DMS79 treated with DMSO at 0.1 percent for 48 hours (cell line): ENCODE results near the gene CR2.
"Not testable (repeated sequence)": the region's sequence is repeated elsewhere in the genome, so short reads cannot be mapped to it uniquely, and the experiment has no call there.

Experiments used
- DNase-seq: peaks from one replicate; lab custom pipeline; 2025; lab: John Stamatoyannopoulos, UW

CR2 gene

DNA sequence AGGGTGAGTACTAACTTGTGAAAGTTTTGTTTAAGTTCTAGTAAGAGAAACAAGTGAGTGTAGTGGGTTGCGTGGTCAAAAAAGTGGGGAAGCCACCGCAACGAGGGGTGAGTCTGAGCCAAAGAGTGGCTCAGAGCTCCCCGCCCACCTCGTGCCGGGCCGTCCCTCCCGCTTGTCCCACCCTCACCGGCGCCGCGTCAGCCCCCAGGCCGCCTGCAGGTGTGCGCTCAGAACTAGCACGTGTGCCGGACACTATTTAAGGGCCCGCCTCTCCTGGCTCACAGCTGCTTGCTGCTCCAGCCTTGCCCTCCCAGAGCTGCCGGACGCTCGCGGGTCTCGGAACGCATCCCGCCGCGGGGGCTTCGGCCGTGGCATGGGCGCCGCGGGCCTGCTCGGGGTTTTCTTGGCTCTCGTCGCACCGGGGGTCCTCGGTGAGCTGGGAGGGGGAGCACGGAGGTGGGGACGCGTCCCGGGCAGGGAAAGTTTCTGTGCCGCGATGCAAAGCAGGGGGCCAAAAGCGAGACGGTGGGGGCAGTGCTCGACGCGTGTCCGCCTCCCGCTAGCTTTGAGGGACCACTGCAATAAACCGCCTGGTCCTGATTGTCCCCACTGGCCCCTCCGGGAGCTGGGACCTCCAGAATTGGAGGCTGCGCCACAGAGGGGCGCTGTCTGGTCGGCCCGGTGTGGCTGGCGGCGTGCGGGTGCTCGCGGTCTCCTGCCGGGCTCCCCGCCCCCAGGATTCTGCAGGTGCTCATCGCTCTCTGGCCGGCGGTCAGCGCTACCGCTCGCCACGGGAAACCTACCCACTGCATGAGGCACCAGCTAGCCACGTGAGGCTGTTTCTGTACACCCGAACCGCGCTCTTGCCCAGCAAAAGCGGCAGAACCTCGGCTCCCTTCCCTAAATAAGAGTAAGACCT, at the start of gene CR2:
Gene CR2 (plus strand): TSS at position 283 of the 919 bp plus-strand sequence. CDS start 91 bp downstream, at position 374.
- DNase-seq: peak; percentile 4

DNA sequence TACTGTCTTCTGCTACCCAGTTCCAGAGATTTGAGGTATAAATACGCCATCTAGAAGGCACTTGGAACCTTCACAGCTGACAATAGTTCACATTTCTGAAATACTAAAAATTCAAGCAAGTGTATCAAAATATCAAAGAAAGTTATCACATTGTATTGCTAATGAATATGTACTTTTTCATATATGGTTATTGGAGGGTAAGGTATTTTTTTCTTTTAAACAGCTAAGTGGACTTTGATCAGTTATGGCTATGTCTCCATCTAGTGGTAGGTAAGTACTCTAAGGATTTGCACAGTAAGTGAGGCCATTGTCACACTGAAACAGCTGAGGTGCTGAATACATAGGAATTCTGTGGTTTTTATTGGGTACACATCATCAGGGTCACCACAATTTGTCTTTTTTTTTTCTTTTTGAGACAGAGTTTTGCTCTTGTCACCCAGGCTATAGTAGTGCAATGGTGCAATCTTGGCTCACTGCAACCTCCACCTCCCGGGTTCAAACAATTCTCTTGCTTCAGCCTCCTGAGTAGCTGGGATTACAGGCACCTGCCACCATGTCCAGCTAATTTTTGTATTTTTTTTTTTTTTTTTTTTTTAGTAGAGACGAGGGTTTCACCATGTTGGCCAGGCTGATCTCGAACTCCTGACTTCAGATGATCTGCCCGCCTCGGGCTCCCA, 49.1 kb upstream of the CR2 start:
- peak; percentile 56 for DNase-seq

DNA sequence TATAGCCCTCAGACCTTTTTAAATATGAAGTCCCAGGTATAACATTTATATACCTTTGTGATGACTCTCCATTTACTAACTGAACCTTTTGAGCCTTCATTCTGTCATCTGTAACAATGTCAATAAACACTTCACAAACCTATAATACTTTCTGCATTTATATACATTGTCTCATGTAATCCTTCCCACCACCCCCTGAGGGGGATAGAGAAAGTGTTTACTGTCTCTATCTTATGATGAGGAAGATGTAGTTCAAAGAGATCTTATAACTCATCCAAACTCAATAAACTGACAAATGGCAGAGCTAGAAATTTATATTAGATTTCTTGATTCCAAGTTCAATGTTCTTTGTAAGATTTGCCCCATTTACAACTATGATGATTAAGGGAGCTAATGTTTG, 48.3 kb upstream of the CR2 start:
- no peak for DNase-seq

DNA sequence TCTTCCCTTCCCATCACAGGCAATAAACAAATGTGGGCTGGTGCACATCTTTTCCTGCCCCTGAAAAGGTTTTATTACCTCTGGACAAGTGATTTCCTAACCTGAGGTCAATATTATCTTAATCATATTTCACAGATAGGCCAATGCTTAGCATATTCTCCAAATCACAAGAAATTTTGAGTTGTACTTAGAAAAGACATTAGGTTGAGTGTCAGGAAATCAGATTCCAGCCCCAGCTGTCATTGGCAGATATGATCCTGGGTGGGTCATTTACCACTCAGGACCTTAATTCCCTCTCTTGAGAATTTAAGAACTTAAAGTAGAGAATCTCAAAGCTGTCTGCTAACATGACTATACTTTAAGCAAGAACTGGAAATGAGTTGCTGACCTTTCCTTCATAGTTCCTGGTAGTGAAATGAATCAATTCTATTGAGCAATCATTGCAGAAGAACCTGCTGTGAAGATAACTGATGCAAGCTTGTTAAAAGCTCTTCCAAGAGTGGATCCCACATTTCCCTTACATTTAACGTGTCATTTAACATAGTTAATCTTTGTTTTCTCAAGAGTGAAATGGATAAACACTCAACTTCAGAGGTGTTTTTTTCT, 46.4 kb upstream of the CR2 start:
- DNase-seq: no peak

DNA sequence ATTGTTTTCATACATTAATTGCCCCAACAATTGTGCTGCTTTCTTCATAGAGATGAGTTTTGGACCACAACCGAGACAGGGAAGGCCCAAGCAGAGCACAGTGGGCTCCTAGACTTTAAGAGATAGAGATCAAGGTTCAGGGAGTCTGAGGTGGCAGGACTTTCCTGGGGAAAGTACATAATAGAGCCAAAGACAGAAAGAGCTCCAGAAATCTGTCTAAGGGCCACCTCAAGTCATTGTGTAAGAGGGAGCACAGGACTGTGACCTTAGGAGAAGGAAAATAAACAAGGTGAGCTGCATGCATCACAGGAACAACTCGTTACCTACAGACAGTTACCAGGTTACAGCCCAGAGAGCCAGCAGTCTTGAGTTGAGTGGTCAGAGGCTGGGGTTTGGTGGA, 41.3 kb upstream of the CR2 start:
- DNase-seq: no peak

DNA sequence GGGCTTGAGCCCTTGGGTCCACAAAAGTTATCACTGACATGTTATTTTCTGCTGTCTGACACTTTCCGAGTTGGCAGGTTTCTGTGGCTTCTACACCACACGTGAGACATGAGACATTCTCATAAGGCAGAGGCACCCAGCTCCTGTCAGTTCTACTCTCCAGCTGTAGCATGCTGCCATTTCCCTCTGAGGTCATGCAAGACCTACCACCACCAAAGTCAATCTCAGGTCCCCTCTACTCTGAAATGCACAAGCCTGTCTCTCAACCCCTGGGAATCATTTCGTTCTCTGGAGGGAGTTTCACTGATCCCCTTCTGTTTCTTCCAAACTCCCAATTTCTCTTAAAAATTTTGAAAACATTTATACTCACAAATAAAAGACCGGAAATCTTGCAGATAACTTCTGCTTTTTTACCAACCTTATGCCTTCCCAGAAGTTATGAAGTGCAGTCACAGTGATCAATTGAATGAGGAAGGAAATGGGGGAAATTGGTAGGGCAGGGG, 39.5 kb upstream of the CR2 start:
- DNase-seq: no peak

DNA sequence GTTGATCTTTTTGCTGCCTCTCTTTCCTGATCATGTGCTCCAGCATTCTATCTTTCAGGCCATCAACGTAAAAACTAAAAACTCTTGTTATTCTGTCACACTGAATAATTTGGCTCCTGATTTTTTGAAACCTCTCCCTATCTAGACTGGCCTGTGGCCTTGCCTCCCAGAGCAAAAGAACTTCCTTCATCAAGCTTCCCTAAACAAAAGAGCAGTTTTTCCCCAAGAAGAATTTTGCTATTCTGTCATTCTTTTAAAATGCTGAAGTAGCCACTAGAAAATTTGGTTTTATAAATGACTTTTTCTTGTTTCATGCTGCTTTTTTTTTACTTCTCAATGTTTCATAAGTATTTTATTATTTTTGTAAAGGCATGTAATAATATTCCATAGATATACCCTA, 37.1 kb upstream of the CR2 start:
- DNase-seq: no peak

DNA sequence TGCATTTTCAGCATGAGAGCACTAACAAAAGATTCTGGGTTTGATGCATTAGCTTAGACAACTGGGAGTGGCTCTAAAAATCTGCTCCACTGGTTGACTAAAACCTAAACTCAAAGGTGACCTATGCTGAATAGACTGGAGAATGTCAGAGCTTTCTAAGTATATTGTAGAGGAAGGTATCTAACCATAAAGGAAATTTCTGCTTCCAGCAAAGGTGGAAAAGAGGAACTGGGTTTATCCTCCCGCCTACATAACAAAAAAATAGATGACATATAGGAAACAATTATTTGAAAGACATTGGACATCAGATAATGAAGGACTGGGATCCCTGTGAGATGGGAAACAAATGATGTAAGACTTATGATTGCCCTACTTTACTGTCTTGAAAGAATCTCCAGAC, 35.8 kb upstream of the CR2 start:
- no peak for DNase-seq

DNA sequence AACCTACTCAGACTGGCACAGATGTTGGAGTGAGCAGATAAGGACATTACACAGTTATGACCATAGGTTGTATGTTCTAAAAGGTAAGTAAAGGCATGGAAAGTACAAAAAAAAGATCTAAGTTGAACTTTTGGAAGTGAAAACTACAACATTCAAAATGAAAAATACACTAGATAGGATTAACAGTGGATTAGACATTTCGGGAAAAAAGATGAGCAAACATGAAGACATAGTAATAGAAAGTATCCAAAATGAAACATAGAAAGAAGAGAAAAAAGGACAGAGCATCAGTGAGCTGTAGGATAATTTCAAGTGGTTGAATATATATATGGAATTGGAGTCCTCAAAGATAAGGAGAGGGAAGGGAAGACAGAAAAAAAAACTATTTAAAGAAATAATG, 34.0 kb upstream of the CR2 start:
- DNase-seq: no peak

DNA sequence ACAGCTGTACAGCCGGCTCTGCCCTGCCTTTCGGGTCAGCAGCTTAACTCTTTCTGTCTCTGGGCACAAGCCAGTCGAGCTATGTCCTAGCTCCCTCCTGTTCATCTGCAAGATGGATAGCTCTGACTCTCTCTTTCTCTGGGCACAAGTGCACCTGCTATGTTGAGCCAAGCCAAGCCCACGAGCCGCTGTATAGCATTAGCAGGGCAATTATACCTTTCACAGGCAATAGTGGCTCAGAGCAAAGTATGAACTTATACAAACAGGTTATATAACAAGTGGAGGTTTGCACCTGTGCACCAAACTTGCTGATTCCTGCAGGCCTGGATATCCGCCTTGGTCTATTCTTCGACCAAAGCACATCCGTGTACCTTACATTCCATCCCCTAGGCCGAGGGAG, 33.0 kb upstream of the CR2 start:
- no peak for DNase-seq

DNA sequence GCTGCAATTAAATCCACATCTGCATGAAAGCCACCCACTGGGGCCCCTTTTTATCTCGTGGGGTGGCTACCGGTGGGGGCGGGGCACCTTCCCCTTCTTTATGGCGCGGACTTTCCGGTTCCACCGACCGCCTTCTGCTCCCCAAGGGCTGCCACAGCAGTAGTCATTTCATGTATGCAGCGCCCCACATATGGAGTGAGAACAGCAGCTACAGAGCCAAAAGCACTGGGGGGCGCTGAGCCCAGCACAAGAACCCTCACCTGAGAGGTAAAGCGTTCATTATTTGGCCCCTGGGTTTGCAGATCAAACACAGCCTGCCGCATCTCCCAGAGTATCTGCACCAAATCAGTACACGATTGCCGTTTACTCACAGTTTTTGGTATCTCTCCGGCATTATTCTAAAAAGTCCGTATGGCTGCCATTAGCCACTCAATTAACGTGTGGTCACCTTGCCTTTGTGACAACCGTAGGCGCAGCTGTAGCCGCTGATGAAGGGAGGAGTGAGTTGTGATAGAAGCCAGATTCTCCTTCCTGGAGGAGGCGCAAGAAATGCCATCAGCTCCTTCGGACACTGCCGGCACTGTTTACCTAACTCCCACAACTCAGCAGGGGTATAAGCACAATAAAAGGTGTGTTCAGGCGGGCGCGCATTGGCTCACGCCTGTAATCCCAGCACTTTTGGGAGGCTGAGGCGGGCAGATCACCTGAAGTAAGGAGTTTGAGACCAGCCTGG, 30.4 kb upstream of the CR2 start:
- no peak for DNase-seq

DNA sequence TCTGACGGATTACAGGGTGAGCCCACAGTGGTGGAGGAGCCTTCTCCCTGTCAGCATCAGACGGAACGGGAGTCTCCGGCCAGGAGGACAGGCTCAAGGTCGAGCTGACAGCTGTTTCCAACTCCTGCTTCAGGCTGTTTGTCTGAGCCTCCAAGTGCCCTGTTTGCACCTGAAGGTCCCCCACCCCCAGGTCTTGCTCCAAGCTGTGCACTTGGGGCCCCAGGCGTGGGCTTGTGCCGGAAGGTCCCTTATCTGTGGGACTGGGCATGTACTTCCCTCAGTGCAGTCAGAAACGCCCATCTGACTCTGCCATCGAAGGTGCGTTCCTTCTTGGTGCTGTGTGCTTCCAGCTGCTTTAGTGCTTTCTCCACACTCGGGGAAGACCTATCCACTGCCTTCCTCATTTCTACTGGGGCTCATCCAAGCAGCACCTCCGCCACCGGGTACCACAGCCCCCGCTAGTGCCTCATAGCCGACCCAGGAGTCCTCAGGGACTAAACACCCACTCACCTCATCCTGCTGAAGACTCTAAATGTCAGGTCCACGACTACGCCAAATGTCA, 29.5 kb upstream of the CR2 start:
- DNase-seq: no peak

DNA sequence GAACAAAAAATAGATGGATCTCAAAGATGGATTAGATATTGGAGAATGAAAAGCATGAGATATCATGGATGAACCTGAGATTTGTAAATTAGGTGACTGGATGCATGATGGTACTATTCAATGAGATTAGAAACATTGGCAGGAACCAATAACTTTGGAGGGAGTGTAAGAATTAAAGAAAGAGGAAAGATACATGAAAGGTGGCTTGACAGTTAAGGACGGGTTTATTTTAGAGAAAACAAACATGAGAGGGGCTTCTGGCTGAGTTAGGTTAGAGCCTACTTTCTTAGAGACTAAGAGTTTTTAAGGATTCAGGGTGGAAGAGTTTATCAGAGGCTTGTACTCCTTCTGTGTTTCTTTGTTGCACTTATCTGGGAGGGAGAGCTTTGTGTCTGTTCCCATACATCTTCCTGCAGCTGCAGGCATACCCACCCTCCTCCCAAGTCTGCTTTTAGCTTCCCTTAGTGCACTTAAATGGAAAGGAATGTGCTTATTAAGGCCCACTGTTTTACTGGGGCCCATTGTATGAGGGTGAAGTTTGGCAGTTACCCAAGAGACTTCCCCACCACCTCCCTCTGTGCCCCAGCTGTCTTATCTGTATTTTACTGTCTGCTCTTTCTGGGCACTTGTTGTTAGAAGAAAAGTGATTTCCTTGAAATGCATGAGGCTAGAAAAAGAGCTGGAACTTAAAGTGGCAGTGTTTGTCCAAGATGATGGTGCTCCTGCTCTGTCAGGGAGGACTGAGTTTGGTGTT, 26.1 kb upstream of the CR2 start:
- no peak for DNase-seq

DNA sequence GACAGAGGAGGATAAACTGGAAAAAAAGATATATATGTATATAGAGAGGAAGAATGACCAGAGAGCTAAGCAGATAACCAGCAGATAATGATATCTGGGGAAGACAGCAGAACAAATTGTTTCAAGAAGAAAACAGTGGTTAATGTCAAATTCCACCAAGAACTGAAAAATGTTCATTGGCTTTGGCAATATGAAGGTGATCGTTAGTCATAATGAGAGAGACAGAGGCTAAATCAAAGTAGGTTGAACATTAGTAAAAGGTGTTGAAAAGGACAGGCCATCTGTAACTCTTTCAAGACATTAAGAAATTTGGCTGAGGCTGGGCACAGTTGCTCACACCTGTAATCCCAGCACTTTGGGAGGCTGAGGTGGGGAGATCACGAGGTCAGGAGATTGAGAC, 25.3 kb upstream of the CR2 start:
- DNase-seq: no peak

DNA sequence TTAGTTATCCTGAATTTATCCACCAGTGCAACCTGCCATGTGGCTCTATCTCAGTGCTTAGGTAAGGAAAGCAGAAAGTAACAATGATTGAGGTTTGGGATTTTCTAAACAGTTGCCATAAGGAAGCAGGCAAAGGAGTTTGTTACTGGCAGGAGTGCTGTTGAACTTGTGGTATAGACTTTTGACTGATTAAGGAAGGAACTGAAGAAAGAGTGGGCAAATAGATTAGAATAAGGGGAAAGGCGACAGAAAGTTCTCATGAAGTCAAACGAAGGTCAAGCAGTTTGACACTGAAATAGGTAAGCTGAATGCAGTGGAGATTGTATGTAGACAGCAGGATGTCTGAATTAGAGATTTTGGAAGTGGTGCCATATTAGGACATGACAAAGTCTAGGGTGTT, 24.2 kb upstream of the CR2 start:
- DNase-seq: no peak

DNA sequence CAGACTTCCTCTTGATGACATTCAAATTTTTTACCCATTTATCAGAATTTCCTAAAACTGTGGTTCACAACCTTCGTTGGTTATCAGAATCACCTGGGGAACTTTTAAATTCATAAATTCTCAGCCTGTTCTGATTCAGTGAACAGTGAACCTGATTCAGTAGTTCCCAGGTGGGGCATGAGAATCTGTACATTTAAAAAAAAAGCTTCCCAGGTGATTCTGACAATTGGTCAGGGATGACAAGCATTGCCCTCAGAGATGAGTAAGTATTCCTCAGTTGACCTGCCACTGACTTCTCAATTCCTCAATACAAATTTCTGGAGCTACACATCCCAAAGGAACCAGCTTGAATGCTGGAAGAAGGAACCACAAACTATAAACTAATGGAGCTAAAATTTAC, 23.5 kb upstream of the CR2 start:
- DNase-seq: no peak

DNA sequence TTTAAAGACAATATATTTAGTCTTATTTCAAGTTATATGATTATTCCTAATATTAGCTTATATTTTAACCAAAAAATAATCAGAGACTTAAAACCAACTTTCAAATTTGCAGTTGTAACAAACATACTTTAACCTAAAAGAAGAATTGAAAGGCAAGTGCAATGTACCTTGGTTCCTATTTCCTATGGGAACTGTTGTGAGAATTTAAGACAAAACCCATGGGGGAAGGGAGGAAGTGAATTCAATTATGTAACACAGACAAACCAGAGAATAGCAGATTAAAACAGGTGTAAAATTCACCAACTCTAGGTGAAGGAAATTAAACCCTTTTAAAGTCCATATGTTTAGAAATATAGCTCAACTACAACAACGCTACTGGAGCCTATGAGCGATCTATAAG, 22.6 kb upstream of the CR2 start:
- no peak for DNase-seq

DNA sequence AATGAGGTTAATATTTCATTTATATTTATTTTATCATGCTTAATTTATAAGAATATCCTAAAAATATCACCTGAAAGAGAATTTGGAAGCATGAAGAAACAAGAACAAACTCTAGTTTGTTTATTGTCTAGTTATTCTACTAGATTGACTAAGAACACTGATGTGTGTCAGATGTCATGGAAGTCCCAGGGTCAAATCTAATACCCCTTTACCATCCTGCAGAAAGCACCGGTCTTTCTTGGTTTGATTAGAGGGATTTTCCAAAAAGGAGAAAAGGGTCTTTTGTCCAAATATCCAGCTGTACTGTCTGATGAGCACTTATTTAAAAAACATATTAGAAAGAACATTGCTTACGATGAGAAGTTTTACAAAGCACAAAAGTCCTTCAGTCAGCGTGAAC, 20.7 kb upstream of the CR2 start:
- DNase-seq: no peak

DNA sequence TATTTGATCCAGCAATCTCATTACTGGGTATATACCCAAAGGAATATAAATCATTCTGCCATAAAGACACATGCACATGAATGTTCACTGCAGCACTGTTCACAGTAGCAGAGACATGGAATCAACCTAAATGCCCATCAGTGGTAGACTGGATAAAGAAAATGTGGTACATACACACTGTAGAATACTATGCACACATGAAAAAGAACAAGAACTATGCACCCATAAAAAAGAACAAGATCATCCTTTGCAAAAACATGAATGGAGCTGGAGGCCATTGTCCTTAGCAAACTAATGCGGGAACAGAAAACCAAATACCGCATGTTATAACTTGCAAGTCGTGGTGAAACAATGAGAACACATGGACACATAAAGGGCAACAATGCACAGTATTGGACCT, 17.4 kb upstream of the CR2 start:
- not testable (repeated sequence) for DNase-seq

DNA sequence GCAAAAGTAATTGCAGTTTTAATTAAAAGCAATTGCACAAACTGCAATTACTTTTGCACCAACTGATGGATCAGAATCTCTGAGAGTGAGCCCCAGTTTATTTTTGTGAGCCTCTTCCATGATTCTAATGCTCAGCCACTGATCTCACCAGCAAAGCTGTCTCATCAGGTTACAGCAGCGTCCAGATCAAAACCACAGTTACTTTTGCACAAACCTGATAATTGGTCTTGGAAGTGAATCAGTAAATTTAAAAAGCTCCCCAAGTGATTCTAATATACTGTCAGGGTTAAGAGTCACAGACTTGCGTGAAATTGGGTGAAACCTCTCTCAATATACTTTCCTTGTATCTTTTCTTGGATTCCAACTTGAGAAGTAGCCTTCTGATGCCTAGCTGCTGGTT, 13.5 kb upstream of the CR2 start:
- DNase-seq: no peak
